NCI-H1092 (cell line): ENCODE data around the gene EDIL3.
"Not testable (repeated sequence)": the region's sequence is repeated elsewhere in the genome, so short reads cannot be mapped to it uniquely, and the experiment has no call there.

Source experiments
- DNase-seq: peaks from one replicate; lab custom pipeline; 2025; lab: John Stamatoyannopoulos, UW

The EDIL3 gene

DNA sequence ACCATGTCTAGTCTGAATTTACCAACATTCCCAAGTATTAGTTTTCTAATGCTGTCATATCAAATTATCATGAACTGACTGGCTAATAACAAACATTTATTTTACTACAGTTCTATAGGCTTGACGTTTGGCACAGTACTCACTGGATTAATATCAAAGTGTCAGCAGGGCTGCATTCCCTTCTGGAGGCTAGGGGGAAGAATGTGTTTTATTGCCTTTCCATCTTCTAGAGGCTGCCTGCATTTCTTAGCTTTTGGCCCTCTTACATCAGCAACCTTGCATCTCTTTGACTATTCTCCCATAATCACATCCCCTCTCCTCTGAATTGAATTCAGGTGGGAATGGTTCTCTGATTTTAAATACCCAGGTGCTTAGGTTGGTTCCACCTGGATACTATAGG is 84.7 kb downstream of the EDIL3 start:
- no peak for DNase-seq

DNA sequence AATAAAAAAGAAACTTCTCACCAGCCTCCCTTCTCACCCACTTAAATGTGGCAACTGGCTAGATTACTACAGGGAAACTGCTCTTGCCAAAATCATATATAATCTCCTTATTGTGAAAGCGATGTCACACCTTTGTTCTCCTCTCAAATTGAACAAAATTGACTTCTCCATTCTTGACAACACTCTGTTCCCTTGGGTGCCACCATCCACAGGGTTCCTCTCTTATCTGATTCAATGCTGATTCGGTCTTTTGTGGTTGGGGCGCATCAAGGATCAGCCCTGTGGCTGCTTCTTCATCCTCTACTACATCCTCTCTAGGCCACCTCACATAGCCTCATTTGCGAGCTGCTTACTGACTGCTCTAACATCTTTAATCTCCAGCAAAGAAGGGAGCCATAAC is 86.1 kb downstream of the EDIL3 start:
- DNase-seq = no peak

DNA sequence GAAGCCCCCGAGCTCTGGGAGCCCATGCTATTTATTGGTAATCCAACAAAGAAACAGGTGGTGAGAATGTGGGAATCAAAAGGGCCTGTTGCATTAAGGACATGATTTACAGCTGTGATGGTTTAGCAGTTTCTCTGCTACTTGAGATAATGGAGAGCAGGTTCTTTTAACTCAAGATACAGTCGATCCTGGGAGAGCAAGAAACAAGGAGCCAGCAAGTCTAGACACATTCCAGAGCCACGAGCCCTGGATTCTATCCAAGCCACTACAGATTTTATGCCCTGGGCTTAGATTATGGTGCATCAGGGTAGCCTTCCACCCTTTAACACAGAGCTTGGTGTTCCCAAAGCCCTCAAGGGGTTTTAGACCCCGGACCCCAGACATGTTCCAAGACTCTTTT is 87.0 kb downstream of the EDIL3 start:
- not testable (repeated sequence) for DNase-seq

DNA sequence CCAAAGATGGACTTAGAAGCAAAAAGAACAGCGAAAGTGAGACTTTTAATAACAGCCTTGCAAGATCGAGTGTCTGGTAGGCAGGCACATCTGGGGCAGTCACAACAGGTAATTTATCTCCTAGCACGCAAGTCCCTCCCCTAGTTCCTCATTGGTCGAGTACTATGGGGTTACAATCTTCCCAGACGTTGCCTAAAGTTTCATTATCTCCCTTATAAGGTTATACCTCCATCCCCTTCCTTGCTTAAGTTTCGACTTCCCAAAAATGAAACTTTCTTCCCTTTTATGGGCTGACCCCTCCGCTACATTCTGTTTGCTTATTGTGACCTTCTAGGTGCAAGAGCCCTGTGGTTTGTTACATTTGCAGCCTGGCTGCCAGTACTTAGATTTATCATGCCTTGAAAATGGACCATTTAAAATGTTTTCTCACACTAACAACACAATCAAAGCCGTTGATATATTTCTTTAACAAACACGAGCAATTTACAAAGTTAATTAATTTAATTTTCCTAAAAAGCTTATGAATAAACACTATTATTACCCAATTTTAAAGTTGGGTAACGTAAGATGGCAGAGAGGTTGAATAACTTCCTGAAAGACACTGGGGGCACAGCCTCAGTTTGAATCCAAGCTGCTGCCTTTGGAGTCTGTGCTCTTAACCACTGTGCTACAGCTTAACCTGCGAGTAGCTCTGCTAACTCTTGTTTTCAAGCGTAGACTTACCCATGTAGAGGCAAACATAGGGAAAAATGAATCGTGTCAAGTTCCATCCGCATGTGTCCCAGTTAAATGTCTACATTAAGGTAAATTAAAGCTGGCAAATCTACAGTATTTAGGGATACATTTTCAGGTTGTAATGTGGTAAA is 91.7 kb downstream of the EDIL3 start:
- no peak for DNase-seq

DNA sequence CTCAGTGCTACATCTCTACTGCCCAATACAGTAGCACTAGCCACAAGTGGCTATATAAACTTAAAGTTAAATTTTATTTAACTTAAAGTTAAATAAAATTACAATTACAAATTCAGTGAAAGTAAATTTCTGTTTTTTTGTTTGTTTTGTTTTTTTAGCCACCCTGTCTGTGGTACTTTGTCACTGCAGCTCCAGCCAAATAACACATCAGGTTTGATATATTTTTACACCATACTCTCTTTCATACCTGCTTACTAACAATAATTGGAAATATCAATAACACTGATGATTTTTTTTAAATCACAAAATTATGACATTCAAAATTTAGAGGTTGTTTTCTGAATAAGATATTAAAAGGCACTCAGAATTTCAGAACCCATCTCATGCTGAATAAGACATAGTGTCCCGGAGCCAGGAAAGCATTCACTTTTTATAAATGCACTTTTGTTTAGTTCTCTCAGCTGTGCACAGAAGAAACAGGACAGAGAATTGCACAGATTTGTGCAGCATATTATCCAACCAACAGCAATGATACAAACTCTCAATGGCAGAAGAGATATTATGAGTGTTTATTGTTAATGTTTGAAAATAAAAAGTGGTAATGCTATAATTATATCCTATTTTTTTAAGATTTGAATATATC is 92.6 kb downstream of the EDIL3 start:
- DNase-seq = no peak

DNA sequence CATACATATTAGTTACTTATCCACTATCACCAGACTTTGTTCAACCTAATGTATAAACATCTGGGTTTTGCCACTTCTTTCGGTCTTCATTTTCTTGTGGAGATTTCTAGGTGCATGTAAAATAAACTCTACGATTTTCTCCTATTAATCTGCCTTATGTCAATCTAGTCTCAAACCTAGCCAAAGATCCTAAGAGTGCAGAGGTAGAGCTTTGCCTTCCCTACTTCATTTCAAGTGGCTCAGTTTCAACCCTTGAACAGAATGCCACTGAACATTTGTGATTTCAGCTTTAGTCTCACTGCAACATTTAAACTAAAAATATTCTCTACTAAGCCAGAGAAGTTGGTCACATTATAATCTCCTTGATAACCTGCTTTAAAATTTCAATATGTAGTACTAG is 94.0 kb downstream of the EDIL3 start:
- DNase-seq = no peak

DNA sequence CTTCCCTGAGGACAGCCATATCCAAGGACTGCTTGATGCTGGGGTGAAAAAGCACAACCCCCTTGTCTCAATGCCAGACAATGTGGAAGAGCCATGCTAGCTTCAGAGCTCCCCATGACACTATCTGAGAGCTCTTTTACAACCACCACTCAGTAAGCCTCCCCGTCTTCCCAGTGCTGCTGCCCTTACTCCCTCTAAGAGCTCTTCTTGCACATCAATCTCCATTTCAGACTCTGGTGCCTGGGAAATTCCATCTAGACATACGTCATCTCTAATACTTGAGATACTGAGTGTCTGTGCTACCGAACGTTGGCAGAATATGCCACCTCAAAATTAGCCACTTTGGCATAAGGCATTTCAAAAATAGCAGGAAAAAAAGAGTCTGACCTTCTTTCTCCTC is 94.5 kb downstream of the EDIL3 start:
- no peak for DNase-seq

DNA sequence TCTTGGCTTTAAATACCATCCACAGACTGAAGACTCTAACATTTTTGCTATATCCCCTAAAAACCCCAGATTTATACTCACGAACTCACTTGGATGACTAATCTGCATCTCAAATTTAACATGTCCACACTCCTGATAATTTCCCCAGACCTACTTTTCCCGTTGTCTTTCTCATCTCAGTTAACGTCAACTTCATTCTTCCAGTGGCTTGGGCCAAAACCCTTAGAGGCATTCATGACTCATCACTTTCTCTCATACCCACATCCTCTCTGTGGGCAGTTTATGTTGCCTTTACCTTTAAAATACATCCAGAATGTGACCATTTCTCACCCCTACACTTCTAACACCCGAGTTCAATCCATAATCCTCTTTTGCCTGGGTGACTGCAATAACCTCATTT is 96.7 kb downstream of the EDIL3 start:
- no peak for DNase-seq

DNA sequence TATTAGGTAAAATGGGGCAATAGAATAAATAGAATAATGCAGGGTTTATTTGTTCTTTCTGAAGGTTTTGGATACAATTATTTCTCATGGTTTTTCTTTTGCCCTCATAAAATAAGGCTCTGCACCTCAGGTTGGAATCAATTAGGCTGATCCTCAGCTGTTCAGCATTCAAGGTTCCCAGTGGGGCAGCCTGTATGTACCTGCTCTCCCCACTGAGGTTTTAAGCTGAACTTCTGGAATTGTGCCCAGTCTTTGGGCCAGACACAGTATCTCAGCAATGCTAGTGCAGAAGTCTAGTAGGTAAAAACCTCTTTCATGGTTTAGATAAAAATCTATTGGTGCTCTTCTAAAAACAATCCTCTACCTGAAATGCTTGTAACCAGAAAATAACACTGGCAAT is 98.0 kb downstream of the EDIL3 start:
- DNase-seq = no peak

DNA sequence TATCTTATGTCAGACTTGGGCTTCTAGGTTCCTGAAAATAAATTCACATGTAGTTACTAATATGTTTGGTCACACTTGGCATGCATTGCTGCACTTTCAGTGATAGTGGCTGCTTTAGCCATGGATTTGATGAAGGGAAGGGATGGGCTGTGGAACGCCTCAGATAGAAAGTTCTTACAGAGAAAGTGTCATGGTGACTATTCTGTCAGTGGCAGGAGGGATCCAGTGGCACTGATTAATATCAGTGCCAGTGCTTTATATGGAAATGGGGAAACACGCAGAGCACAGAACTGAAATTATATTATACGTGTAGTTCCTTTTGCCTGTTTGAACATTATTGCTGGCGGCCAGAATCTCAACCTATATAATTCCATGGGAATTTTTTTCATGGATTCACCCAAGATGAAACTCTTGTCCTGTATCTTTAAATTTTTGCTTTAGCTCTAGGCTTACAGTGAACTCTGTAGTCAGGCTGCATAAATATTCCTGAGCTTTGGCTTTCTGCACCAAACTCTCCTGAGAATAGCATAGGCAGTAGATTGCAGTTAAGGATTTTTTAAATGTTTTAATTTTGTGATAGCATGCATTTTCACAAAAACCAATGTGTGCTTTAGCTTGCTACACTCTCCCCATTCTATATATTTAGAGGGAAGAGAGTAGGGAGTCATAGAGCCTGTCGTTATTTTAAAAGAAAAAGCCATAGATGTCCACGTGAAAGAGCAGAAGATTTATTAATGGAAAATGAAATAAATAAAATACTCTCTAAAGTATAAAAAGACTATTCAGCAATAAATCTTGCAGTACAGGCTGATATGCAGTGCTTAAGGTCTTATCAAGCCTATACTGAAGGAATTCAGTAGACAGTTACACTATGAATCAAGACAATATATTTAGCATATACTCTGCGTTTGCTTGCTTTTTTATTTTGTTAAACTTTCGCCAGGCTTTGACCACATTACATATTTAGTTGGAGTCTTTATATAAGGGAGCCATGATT is 98.7 kb downstream of the EDIL3 start:
- no peak for DNase-seq

DNA sequence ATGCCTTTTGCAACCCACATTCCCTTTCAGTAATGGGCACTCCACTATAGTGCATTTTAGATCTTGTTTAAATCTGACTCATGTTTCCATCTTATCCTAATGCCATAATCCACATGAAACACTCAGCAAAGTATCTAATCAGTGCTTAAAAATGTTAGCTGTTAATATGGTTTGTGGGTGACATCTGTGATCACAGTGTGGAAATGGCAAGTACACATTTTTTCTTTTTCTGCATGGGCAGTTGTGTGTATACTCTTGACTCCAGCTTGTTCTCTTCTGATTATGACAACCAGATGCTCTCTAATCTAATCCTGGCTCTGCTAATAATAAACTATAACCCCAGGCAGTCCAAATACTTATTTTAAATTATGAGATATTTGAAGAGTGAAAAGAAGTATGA is 103.3 kb downstream of the EDIL3 start:
- no peak for DNase-seq

DNA sequence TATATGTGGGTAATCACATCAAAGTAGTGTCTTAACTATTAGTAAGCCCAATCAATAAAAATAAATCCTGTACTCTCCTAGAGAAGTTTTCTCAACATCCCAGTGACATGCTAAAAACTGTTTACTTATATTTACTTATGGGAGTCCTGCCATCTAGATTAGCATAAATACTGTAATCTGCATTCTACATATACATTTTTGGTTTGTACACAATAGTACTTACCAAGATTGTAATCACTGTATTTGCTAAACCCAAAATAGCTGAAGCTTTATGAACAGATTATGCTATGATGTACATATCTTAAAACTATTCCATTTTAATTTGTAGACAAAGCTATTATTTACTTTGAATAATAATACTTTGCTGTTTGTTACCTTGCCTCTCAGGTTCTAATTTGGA is 105.4 kb downstream of the EDIL3 start:
- no peak for DNase-seq

DNA sequence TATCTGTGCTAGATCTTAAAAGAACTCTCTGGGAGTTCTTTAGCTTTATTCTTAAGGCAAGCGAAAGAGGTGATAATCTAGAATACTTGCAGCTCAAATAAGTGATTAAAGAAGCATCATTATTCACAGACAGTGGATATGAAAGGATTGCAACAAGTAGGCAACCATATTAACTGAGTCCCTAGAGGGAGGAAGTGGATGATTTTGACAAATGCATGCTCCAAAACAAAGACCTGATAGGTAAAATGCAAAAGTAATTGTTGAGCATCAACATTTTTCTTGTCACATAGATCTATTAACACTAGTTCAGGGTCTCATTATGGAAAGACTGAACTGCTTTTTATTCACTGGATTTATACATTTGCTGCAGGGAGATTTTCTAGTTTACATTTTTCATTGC is 109.1 kb downstream of the EDIL3 start:
- DNase-seq = no peak

DNA sequence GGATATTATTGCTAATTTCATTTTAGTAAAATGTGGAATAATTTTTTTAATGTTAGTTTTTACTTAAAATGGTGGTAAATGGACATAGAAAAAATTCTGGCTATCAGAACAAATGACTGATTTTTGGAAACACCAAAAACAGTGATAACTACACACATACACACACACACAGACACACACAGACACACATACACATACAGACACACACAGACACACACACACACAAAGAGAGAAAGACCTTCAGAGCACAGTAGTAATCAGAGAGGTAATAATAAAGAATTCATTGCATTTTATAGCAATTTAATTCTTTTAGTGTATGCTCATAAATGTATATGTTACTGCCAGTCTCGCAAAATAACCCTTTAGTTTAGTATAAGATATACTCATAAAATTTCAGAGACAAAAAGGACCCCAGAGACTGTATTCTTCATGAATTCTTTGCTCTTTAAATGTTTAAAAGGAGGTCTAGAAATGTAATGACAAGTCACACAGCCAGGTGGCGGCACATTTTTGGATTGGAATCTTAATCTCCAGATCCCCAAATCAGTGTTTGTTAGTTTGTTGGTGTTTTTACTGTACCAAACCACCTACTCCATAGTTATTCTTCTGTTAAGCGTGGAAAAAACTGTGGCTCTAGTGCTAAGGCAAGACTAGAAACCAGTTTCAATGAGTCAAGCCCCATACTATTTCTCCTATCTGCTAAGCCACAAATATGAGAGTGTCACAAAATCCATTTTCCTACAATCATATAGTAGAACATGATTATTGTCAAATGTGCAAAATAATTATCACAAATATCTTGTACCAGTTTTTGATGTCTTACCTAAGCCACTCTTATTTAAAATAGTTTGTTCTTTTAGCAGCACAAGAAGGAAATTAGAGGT is 109.9 kb downstream of the EDIL3 start:
- DNase-seq = no peak

DNA sequence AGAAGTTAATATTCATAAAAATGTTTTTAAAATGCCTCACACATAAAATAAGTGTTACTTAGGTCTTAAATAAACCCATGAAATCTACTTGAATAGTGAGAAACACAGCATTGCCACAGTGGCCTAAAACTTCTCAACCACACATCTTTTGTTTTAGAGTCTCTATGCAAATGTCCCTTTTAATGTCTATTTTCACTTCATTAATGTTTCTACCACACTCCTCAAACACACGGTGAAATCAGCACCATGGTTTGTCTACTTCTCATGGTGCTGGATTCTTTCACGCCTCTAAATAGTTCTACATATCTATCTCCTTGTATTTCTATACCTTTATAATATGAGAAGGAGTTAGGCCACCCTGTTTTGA is 111.2 kb downstream of the EDIL3 start:
- no peak for DNase-seq

DNA sequence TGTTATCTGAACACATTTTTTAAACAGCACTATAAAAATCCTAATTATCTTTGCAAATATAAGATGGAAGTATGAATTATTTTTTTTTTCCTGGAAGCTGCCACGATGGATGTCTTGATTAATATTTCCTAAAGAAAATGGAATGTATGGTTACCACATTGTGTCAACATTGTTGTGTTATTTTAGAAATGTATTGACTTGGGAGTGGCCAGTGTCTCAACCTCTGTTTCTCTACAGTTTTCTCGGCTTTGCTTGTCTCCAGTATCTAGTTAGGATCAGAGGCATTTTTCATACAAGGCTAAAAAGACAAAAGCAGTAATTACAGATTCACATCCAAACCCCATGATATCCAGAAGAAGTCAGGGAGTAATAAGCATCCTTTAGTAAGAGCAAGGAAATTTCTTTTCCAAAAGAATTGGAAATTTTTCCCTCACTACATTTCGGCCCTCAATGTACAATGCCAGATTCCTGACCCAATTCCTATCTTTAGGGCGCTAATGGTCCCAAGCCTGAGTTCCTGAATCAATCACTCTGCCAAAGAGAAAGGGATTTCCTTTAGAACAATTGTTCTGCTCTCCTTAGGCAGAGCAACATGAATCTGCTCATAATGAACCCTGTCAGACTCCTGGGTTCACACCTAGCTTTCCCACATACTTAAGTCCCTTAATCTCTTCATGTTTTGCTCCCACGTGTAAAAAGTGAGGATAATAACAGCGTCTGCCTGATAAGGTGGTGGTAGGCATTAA is 111.7 kb downstream of the EDIL3 start:
- DNase-seq = no peak

DNA sequence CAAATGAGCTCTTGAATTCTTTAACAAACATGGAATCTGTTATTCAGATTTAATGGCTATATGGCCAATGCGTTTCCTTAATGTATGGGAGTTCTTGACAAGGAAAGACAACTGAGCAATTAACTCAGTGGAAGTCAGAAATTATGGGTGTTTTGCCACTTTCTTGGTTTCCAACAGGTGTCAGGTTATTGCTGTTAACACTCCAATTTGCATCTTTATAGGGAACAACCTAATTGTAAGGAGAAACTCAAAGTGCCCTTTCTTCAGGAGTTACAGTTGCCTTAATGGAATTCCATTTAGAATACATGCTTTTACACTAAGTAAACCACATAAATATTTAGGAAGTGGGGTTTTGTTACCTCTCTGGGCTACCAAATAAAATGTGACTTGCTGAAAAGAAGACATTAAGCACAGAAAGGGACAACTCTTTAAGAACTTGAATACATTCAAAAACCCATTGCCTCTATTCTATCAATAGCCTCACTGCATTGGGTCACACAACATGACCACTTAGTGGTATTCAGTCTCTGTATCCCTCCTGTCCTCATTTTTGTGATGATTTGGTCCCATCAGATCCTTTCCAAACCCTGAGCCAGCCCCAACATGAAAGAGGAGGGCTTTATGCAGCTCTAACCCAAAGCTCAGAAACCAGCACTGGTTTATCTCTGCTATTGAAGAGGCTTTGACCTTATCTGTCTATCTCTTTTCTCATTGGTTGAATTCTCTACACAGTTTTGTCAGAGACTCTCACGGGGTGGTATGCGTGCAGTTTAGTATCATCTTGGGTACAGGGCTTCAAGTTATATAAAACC is 118.7 kb downstream of the EDIL3 start:
- no peak for DNase-seq

DNA sequence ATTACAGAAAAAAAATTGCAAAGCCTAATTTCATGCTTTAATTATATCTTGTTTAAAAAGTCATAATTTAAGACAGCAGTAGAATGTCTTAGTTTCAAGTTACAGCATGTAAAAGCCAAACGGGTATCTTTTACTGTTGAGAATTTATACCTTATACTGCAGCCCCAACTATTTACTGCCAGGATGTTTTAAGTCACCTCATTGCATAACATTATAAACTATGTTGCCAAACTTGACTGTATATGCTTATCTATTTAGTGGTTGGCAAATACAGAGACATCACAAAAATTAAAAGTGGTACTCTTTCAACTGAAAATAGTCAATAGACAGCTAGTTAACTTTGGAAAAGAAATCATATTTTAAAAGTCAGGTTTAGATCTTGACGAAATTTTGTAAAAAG is 119.5 kb downstream of the EDIL3 start:
- DNase-seq = no peak

DNA sequence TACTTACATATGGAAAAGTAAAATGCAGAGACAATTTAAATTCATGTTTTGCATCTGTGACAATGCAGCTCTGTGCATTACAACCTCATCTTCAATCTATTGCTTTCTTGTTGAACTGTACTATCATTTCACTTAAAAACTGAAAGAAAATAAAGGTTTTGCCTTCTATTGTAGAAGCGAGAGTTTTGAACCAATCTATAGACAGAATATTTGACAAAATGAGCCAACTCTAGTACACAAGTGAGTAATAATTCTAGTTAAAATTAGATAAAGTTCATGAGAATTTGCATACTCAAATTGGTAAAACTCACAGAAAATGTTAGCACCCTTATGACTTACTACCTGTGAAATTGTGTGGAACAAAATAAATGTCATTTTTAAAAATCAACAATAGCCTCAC is 123.7 kb downstream of the EDIL3 start:
- DNase-seq = no peak

DNA sequence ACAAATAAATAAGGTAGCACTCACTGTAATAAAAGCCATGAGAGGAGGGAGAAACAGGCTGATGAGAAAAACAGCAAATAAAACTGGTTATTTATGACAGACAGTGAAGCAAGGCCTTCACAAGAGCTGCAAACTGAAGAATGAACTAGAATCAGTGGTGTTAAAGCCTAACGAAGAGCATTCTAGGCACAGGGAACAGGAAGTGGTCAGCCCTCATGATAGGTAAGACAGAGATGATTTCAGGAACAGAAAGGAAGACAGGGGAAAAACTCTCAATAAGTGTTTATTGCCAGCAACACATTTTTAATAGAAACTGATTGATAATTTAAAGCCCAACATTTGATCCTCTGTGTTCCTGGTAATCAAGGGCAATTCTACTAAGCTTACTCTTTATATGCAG is 124.5 kb downstream of the EDIL3 start:
- no peak for DNase-seq
